Adrenal gland (tissue), 5 donors: ENCODE results near the gene SPAG9.

Experiments
- CTCF ChIP-seq, 6 experiments: fragments of 450-650 bp in 4 of 6; fragments of 200-600 bp in 2 of 6; sonication (generic) in 1 of 6; IDR thresholded peaks; 1 replicate in 5 of 6; 2 replicates in 1 of 6; pipeline versions ENCODE4 v1.5.1 to v1.8.0; 2016 to 2021; ENCODE audit warnings: antibody characterized with exemption in 6 of 6, mild to moderate bottlenecking in 2 of 6, moderate library complexity in 1 of 6
- POLR2A ChIP-seq, 2 donors: fragments of 450-650 bp; IDR thresholded peaks; one replicate each; pipeline ENCODE4 v1.6.1; 2017; ENCODE audit warnings: antibody characterized with exemption in 2 of 2, mild to moderate bottlenecking in 2 of 2, moderate library complexity in 1 of 2
- donor health status: DM: no; HTN: no; CAD: no.

- no peak for TF ChIP-seq CTCF (IDR thresholded peaks at IDR 0.05)
- TF ChIP-seq POLR2A (IDR thresholded peaks at IDR 0.05): no peak
These were observed 196.4 kb downstream of the SPAG9 start for GRCh38 chr17:50924300-50924699.
